Suprapubic skin (tissue), 3 donors: Measurements from ENCODE around the gene HMGCLL1.

Source experiments
- CTCF ChIP-seq, 2 donors: fragments of 200-600 bp in 1 of 2; fragments of 450-650 bp in 1 of 2; sonication (generic) in 1 of 2; IDR thresholded peaks; one replicate each; pipeline ENCODE4 v1.5.1; 2016 to 2019; ENCODE audit warnings: antibody characterized with exemption in 2 of 2, mild to moderate bottlenecking in 1 of 2, moderate library complexity in 1 of 2
- POLR2AphosphoS5 ChIP-seq, 3 donors: sonication (generic); formaldehyde crosslinking; IDR thresholded peaks; one replicate each; pipeline ENCODE4 v1.6.1; 2017; ENCODE audit warnings: antibody characterized with exemption in 3 of 3

- TF ChIP-seq POLR2AphosphoS5 (IDR thresholded peaks at IDR 0.05) (no peak), CTCF (IDR thresholded peaks at IDR 0.05) (no peak)
These were observed 9.4 kb downstream of the HMGCLL1 start for GRCh38 chr6:55569638-55570037.
